Activated T-helper 2 cell treated with anti-CD3 and anti-CD28 coated beads, Interferon-gamma antibody, Interleukin-2, Interleukin-4, amounts not matched to agents 10 μg/mL and 5 μg/mL and 100 μg/mL, durations not matched to agents 14 hours and 24 hours and 36 hours (primary cell): ENCODE measurements around the gene LIN28A. TPM values are rescaled to one million over a fixed set of nuclear protein-coding genes. Genes with fewer than 3 reads are reported as not detected.
A peak's percentile ranks its signal among the peaks of the same experiment; 100 is the strongest.

Experiments
- DNase-seq: peaks from one replicate; pipeline ENCODE4 v3.0.0; 2021; ENCODE audit warnings: low spot score
- H3K27ac Mint-ChIP-seq: one replicate; pipeline ENCODE4 v1.8.0; 2021; ENCODE audit warnings: mixed read lengths
- H3K27me3 Mint-ChIP-seq: one replicate; pipeline ENCODE4 v1.8.0; 2021; ENCODE audit warnings: low read depth, mixed read lengths
- H3K36me3 Mint-ChIP-seq: one replicate; pipeline ENCODE4 v1.8.0; 2021; ENCODE audit warnings: low read depth, mixed read lengths
- H3K4me1 Mint-ChIP-seq: one replicate; pipeline ENCODE4 v1.8.0; 2021; ENCODE audit warnings: low read depth, mixed read lengths
- H3K4me3 Mint-ChIP-seq: one replicate; pipeline ENCODE4 v1.8.0; 2021; ENCODE audit warnings: low read depth, mild to moderate bottlenecking, moderate library complexity, mixed read lengths
- H3K9me3 Mint-ChIP-seq: one replicate; pipeline ENCODE4 v1.8.0; 2021; ENCODE audit warnings: mixed read lengths
- intact Hi-C: fragments of 100-400 bp; cut with micrococcal nuclease; formaldehyde crosslinking; loops from one replicate; pipeline ENCODE4 v1.15.1; 2023
- total RNA-seq: library from RNA; stranded (reverse); gene quantifications from 2 replicates; pipeline ENCODE4 v1.2.3, GENCODE V29; 2022

The LIN28A gene
- total RNA-seq, 1 donor from 2014 or later: not detected

DNA sequence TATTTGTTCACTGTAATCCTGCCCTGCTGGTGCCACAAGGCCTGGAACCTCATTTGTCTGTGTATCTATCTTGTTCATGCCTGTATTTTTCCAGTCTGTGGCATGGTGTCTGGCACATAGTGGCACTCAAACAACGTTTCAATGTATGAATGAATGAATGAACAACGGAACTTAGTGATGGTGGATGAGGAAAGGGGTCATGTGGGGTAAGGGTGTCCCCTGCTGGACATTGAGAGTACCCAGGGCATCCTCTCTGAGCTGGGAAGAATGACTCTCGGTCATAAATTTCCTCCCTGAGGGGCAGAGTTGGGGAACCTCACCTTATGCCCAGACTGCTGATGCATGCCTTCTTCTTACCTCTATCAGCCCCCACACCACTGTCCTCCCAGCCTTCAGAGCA, 19.2 kb upstream of the LIN28A start:
- H3K27me3 Mint-ChIP-seq: peaks cover 9% of the 10 kb centered on the region
- no peak overlapping the region for H3K4me3 Mint-ChIP-seq
- DNase-seq: peak; percentile 31
- H3K36me3 Mint-ChIP-seq: no peaks in the 10 kb centered on the region
- peaks cover 28% of the 10 kb centered on the region for H3K4me1 Mint-ChIP-seq
- no peaks in the 10 kb centered on the region for H3K9me3 Mint-ChIP-seq
- H3K27ac Mint-ChIP-seq: no peak overlapping the region
- intact Hi-C loops: loop anchor here (10.0 kb wide), 2 partner anchors 227 to 287 kb away; partner anchors contain the start of genes C1orf232 and ZNF593

GRCh38 chr1:26395754-26396153, 14.9 kb upstream of the LIN28A start:
- Mint-ChIP-seq H3K27ac (no peak overlapping the region), H3K4me1 (peaks cover 6% of the 10 kb centered on the region), H3K9me3 (no peaks in the 10 kb centered on the region), H3K4me3 (no peak overlapping the region), H3K27me3 (peaks cover 10% of the 10 kb centered on the region), H3K36me3 (no peaks in the 10 kb centered on the region)
- no peak for DNase-seq
- intact Hi-C loops: loop anchor here (5.0 to 10.0 kb wide), 3 partner anchors 33 to 291 kb away; partner anchors contain the start of genes C1orf232 and ZNF593

GRCh38 chr1:26399034-26399433, 11.6 kb upstream of the LIN28A start:
- Mint-ChIP-seq H3K36me3 (no peaks in the 10 kb centered on the region), H3K27me3 (peaks cover 15% of the 10 kb centered on the region), H3K4me3 (no peak overlapping the region), H3K9me3 (no peaks in the 10 kb centered on the region), H3K27ac (no peak overlapping the region), H3K4me1 (no peaks in the 10 kb centered on the region)
- intact Hi-C loops: loop anchor here (5.0 to 10.0 kb wide), 3 partner anchors 37 to 294 kb away; partner anchors contain the start of genes C1orf232 and ZNF593
- no peak for DNase-seq

DNA sequence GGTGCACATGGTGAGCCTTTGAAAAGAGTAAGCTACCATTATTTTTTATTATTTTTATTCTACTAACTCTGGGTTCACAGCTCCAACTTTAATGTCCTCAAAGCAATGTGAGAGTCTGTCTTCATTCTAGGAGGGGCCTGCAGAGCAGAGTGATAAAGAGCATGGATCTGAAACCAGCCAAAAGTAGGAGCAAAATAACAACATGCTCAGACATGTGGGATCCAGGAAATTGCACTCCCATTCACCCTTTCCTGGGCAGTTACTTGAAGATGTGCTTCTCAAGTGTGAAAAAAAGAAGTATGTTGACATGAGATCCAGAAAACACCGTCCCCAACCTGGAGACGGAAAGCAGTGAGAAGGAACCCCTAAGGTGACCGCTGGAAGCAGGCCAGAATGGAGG, 8.7 kb upstream of the LIN28A start:
- Mint-ChIP-seq H3K9me3 (no peaks in the 10 kb centered on the region), H3K27ac (no peak overlapping the region), H3K36me3 (no peaks in the 10 kb centered on the region), H3K27me3 (peaks cover 22% of the 10 kb centered on the region), H3K4me1 (no peaks in the 10 kb centered on the region), H3K4me3 (no peak overlapping the region)
- no peak for DNase-seq
- intact Hi-C loops: loop anchor here (10.0 kb wide), 1 partner anchor 357 kb away; the partner anchor contains the start of gene SLC30A2

DNA sequence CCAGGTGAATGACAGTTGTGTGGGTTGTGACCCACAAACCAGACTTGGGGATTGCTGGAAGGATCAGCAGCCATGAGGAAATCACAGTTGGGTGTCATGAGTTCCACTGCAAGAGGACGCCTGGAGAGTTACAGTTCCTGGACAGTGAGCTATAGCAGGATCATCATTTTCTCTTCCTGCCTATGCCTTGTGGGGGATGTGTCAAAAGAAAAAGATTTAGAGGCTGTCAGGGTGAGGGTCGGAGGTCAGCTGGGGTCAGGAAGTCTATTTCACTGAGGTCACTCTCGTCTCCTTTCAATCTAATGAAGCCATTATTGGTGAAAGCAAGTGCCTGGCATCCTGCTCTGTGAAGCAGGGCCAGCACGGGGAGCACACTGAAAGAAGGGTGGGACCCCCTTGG, 7.0 kb upstream of the LIN28A start:
- no peak for DNase-seq
- H3K27me3 Mint-ChIP-seq: peaks cover 25% of the 10 kb centered on the region
- H3K9me3 Mint-ChIP-seq: no peaks in the 10 kb centered on the region
- no peak overlapping the region for H3K4me3 Mint-ChIP-seq
- peaks cover 3% of the 10 kb centered on the region for H3K4me1 Mint-ChIP-seq
- no peak overlapping the region for H3K27ac Mint-ChIP-seq
- no peaks in the 10 kb centered on the region for H3K36me3 Mint-ChIP-seq
- intact Hi-C loops: loop anchor here (10.0 kb wide), 1 partner anchor 359 kb away; the partner anchor contains the start of gene SLC30A2

- Mint-ChIP-seq H3K9me3 (no peaks in the 10 kb centered on the region), H3K36me3 (no peaks in the 10 kb centered on the region), H3K27ac (no peak overlapping the region), H3K4me3 (no peak overlapping the region), H3K4me1 (peaks cover 13% of the 10 kb centered on the region), H3K27me3 (peaks cover 33% of the 10 kb centered on the region)
- DNase-seq: no peak
- intact Hi-C loops: loop anchor here (10.0 kb wide), 1 partner anchor 360 kb away; the partner anchor contains the start of gene SLC30A2
Measured at GRCh38 chr1:26404641-26405040, 6.0 kb upstream of the LIN28A start.

DNA sequence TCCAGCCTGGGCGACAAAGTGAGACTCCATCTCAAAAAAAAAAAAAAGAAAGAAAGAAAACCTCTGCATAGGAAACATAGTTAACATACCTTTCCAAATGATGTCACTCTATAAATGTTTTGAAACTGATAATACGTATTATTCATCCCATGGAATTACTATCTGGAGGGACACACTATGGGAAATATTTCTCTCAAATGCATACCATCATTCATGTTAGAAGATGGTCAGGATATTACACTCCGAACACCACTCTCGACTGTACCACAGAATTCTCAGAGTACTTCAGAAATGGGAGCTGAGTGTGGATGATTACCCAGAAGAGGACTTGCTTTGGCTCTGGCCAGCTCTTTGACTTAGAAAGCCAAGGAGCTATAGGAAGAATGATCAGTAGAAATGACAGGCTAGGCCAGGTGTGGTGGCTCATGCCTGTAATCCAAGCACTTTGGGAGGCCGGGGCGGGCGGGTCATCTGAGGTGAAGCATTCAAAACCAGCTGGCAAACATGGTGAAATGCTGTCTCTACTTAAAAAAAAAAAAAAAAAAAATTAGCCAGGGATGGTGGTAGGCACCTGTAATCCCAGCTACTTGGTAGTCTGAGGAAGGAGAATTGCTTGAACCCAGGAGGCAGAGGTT, 5.2 kb upstream of the LIN28A start:
- DNase-seq: no peak
- peaks cover 36% of the 10 kb centered on the region for H3K27me3 Mint-ChIP-seq
- no peaks in the 10 kb centered on the region for H3K9me3 Mint-ChIP-seq
- no peak overlapping the region for H3K27ac Mint-ChIP-seq
- H3K36me3 Mint-ChIP-seq: no peaks in the 10 kb centered on the region
- H3K4me3 Mint-ChIP-seq: no peak overlapping the region
- peaks cover 15% of the 10 kb centered on the region for H3K4me1 Mint-ChIP-seq
- intact Hi-C loops: loop anchor here (10.0 kb wide), 1 partner anchor 361 kb away; the partner anchor contains the start of gene SLC30A2

DNA sequence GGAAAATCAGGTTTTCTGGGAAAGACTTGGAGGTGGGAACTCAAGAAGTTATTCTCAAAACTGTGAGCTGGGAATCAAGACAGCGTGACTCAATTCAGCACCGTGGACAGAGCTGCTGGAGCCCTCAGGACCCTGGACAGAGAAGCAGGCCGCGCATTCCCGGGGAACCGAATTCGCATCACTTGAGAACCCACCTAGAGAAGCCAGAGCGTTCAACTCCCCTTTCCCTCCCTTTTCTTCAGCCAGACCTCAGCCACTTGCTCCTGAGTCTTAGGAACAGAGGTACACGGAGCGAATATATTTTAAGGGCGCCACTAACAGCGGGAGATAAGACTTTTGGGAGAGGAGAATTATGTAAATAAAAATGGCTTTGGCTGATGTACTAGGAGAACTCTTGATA, 2.0 kb upstream of the LIN28A start:
- H3K4me1 Mint-ChIP-seq: peaks cover 15% of the 10 kb centered on the region
- no peaks in the 10 kb centered on the region for H3K36me3 Mint-ChIP-seq
- intact Hi-C loops: loop anchor here (10.0 kb wide), 1 partner anchor 364 kb away; the partner anchor contains the start of gene SLC30A2
- peak; percentile 70 for DNase-seq
- no peak overlapping the region for H3K4me3 Mint-ChIP-seq
- peaks cover 55% of the 10 kb centered on the region for H3K27me3 Mint-ChIP-seq
- H3K27ac Mint-ChIP-seq: no peak overlapping the region
- no peaks in the 10 kb centered on the region for H3K9me3 Mint-ChIP-seq

- peaks cover 57% of the 10 kb centered on the region for H3K27me3 Mint-ChIP-seq
- no peaks in the 10 kb centered on the region for H3K9me3 Mint-ChIP-seq
- H3K4me1 Mint-ChIP-seq: peaks cover 15% of the 10 kb centered on the region
- H3K27ac Mint-ChIP-seq: no peak overlapping the region
- H3K36me3 Mint-ChIP-seq: no peaks in the 10 kb centered on the region
- H3K4me3 Mint-ChIP-seq: no peak overlapping the region
- DNase-seq: no peak
- intact Hi-C loops: loop anchor here (10.0 kb wide), 1 partner anchor 364 kb away; the partner anchor contains the start of gene SLC30A2
Measured at GRCh38 chr1:26409191-26409807, 1.3 kb upstream of the LIN28A start.

- no peak overlapping the region for H3K27ac Mint-ChIP-seq
- intact Hi-C loops: no loop called here
- peaks cover 68% of the 10 kb centered on the region for H3K27me3 Mint-ChIP-seq
Measured at GRCh38 chr1:26411624-26412074, 1.0 kb downstream of the LIN28A start.

DNA sequence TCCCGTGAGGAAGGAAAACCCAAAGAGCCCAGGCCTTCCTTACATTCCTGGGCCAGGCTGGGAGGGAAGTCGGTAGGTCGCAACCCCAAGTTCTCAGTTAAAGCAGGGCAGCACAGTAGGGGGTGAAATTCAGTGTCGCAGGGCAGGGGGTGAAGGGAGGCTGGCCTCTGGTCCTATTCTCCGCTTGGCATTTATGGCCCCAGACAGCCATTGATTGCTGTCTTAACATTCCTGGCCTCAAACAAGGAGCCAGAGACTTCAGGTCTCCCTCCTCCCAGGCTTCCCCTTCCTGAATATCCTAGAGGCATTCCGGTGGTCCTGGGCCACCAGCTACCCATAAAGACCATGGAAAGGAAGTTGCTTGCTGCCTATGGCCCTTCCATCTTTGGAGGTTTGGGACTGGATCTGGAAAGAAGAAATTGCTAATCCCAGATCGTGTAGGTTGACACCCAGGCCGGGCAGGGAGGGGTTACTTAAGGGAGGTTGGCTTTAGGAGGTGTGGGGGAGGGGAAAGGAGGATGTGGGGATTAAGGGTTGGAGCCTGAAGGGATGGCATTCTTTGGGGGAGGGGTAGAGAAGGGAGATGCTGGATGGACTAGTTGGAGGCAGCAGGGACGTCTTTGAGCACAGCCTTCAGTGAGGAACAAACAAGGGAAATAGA, 1.7 kb downstream of the LIN28A start:
- Mint-ChIP-seq H3K4me3 (no peak overlapping the region), H3K27ac (no peak overlapping the region), H3K9me3 (no peaks in the 10 kb centered on the region), H3K36me3 (no peaks in the 10 kb centered on the region), H3K4me1 (peaks cover 15% of the 10 kb centered on the region), H3K27me3 (peaks cover 68% of the 10 kb centered on the region)
- DNase-seq: no peak
- intact Hi-C loops: no loop called here

More at GRCh38 chr1:26411624-26412074, 1.0 kb downstream of the LIN28A start:
- Mint-ChIP-seq H3K36me3 (no peaks in the 10 kb centered on the region), H3K4me3 (no peak overlapping the region), H3K9me3 (no peaks in the 10 kb centered on the region), H3K4me1 (peaks cover 15% of the 10 kb centered on the region)
- no peak for DNase-seq

- peaks cover 15% of the 10 kb centered on the region for H3K4me1 Mint-ChIP-seq
- peaks cover 68% of the 10 kb centered on the region for H3K27me3 Mint-ChIP-seq
- intact Hi-C loops: no loop called here
- no peaks in the 10 kb centered on the region for H3K36me3 Mint-ChIP-seq
- H3K4me3 Mint-ChIP-seq: no peak overlapping the region
- no peaks in the 10 kb centered on the region for H3K9me3 Mint-ChIP-seq
- DNase-seq: no peak
- H3K27ac Mint-ChIP-seq: no peak overlapping the region
Measured at GRCh38 chr1:26413031-26413430, 2.4 kb downstream of the LIN28A start.
